GM18909 (cell line): ENCODE results near the gene MATN3.
"Not testable (repeated sequence)": the region's sequence is repeated elsewhere in the genome, so short reads cannot be mapped to it uniquely, and the experiment has no call there.

Experiments
- ATAC-seq: cut with Tn5 transposase; IDR thresholded peaks from one replicate; pipeline ENCODE4 v1.9.1; 2021; ENCODE audit warnings: mild to moderate bottlenecking; ENCODE audit not compliant: unreplicated experiment, poor library complexity

The MATN3 gene

GRCh38 chr2:20012282-20013125 lies at the start of gene MATN3:
Gene MATN3 (minus strand): TSS chr2:20012668. CDS start chr2:20012631, 37 bp downstream.
- peak; percentile 40 for ATAC-seq

GRCh38 chr2:20061940-20062339 lies 49.5 kb upstream of the MATN3 start:
- no peak for ATAC-seq

GRCh38 chr2:20061476-20061875 lies 49.0 kb upstream of the MATN3 start:
- ATAC-seq = no peak

GRCh38 chr2:20060106-20060505 lies 47.6 kb upstream of the MATN3 start:
- no peak for ATAC-seq

- ATAC-seq = no peak
Observed at GRCh38 chr2:20057268-20057667, 44.8 kb upstream of the MATN3 start.

GRCh38 chr2:20054931-20055330 lies 42.5 kb upstream of the MATN3 start:
- ATAC-seq = no peak

- ATAC-seq = no peak
Observed at GRCh38 chr2:20054119-20054518, 41.7 kb upstream of the MATN3 start.

- no peak for ATAC-seq
Observed at GRCh38 chr2:20052861-20053281, 40.4 kb upstream of the MATN3 start.

- no peak for ATAC-seq
Observed at GRCh38 chr2:20052229-20052851, 39.9 kb upstream of the MATN3 start.

- ATAC-seq = peak; percentile 97
Observed at GRCh38 chr2:20051532-20052228, 39.2 kb upstream of the MATN3 start, which contains the start of gene LAPTM4A. Gene LAPTM4A (minus strand): TSS chr2:20051628. CDS start chr2:20051520, 108 bp downstream.

GRCh38 chr2:20050646-20051531 lies 38.4 kb upstream of the MATN3 start:
- ATAC-seq = peak; percentile 30

- ATAC-seq = peak; percentile 29
Observed at GRCh38 chr2:20050104-20050645, 37.7 kb upstream of the MATN3 start.

GRCh38 chr2:20049637-20050036 lies 37.2 kb upstream of the MATN3 start:
- no peak for ATAC-seq

- ATAC-seq = no peak
Observed at GRCh38 chr2:20048488-20049448, 36.3 kb upstream of the MATN3 start.

GRCh38 chr2:20045712-20046292 lies 33.3 kb upstream of the MATN3 start:
- not testable (repeated sequence) for ATAC-seq

- no peak for ATAC-seq
Observed at GRCh38 chr2:20044778-20045177, 32.3 kb upstream of the MATN3 start.

GRCh38 chr2:20042531-20042930 lies 30.1 kb upstream of the MATN3 start:
- ATAC-seq = no peak

- ATAC-seq = no peak
Observed at GRCh38 chr2:20040489-20041172, 28.2 kb upstream of the MATN3 start.
